ENCODE measurements around the gene PPFIA2. TPM values are rescaled to one million over a fixed set of nuclear protein-coding genes. Genes with fewer than 3 reads are reported as not detected.

The PPFIA2 gene
- total RNA-seq, 2 donors from 2014 or later, result not detected

DNA sequence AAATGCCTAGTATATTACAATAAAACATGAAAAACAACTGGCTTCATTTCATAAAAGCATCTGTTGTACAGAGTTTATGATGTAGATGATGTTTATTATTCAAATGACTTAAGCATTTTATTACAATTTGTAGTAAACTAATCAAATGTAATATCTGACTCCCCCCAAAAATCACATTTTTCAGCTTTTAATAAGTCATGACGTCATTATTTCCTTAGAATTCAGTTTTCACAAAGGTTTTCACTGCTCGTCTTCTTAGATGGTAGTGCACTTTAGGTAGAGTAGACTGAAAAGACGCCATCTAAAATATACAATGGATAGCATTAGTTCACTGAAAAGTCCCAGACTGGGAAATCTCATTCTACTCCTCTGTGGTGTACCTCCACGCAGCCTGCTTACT is 499.8 kb downstream of the PPFIA2 start:
- H3K9me3 Mint-ChIP-seq, result no peaks in the 10 kb centered on the region
- no peaks in the 10 kb centered on the region for H3K36me3 Mint-ChIP-seq
- H3K27ac Mint-ChIP-seq, result no peak overlapping the region
- DNase-seq (ENCODE audit: low spot score) (no peak), ATAC-seq (no peak)
- no peaks in the 10 kb centered on the region for H3K27me3 Mint-ChIP-seq
- H3K4me3 Mint-ChIP-seq, result no peak overlapping the region
- no peaks in the 10 kb centered on the region for H3K4me1 Mint-ChIP-seq (ENCODE audit: low read depth in 2 of 2)

DNA sequence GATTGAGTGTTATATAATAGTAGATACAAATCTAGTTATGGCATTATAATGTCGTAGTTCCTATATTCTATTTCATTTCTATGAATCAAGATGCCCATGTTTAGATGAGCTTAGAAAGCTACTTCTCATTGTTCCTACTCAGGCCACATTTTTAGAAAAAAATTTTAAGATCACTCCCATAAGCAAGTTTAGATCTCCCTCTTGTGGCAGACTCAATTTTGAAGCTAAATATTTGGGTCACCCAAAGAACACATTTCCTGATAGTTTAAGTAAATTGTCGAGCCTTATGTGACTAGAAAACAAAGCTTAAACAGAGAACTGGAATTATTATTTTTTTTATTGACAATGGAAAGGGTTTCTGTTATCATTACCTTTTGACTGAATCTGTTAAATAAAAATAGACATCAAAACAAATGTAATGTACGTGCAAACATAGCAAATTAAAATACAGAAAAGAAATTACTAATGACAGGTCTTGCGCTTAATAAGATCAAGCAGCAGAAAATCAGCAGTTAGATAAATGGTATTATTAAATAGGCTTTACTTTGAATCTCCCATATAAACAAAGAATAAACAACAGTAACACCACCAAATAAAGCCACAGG is 501.1 kb downstream of the PPFIA2 start:
- Mint-ChIP-seq H3K4me3 (no peak overlapping the region), H3K27ac (no peak overlapping the region), H3K36me3 (no peaks in the 10 kb centered on the region), H3K9me3 (no peaks in the 10 kb centered on the region), H3K4me1 (ENCODE audit: low read depth in 2 of 2) (no peaks in the 10 kb centered on the region), H3K27me3 (no peaks in the 10 kb centered on the region)
- DNase-seq (ENCODE audit: low spot score), result no peak
- no peak for ATAC-seq

DNA sequence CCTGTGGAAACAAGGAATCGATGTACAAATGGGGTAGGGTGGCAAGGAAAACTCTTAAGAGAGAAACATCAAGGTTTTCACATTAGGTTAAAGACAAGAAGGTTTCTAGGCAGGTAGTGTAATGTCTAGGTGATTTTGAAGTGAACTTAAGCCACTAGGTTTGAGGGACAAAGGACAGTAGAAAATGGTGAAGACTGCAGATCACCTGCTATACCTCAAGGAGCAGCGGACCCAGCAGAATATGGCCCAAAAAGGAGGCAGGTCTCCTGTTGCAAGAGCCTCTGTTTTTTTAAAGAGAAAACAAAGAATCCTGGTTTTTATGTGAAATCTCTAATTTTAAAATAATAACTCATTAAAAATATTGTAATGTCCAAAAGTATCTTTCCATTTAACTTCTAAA is 503.2 kb downstream of the PPFIA2 start:
- peaks cover 7% of the 10 kb centered on the region for H3K9me3 Mint-ChIP-seq
- no peaks in the 10 kb centered on the region for H3K4me1 Mint-ChIP-seq (ENCODE audit: low read depth in 2 of 2)
- no peak overlapping the region for H3K27ac Mint-ChIP-seq
- H3K4me3 Mint-ChIP-seq, result no peak overlapping the region
- H3K27me3 Mint-ChIP-seq, result no peaks in the 10 kb centered on the region
- DNase-seq (ENCODE audit: low spot score), result no peak
- no peaks in the 10 kb centered on the region for H3K36me3 Mint-ChIP-seq
- ATAC-seq, result no peak

DNA sequence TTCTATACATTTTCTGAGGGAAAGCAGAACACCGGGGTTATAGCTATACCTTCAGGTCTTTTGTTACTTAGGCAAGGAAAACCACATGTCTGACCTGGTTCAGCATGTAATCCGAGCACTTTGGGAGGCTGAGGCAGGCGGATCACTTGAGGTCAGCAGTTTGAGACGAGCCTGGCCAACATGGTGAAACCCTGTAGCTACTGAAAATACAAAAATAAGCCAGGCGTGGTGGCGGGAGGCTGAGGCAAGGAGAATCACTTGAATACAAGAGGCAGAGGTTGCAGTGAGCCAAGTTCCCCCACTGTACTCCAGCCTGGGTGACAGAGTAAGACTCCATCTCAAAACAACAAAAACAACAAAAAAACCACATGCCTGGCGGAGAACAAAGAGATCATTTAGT is 503.7 kb downstream of the PPFIA2 start:
- Mint-ChIP-seq H3K27me3 (no peaks in the 10 kb centered on the region), H3K27ac (no peak overlapping the region), H3K4me1 (ENCODE audit: low read depth in 2 of 2) (no peaks in the 10 kb centered on the region), H3K4me3 (no peak overlapping the region), H3K36me3 (no peaks in the 10 kb centered on the region), H3K9me3 (peaks cover 10% of the 10 kb centered on the region)
- no peak for DNase-seq (ENCODE audit: low spot score)
- ATAC-seq, result no peak

DNA sequence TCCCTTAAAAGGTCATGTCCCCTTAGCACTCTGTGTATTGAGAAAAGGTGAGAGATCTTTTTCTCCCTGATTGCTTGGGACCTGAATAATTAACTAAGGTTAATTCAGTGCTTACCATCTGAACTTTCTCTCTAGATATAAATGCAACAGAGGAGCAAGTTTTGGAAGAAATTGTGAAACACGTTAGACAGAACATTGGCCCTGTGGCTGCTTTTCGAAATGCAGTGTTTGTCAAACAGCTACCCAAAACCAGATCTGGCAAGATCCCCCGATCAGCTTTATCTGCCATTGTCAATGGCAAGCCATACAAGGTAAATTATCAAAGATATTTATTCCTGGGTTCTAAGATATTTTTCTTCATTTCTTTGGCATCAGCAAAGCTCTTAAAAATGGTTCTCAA is 505.8 kb downstream of the PPFIA2 start:
- H3K36me3 Mint-ChIP-seq, result no peaks in the 10 kb centered on the region
- H3K4me3 Mint-ChIP-seq, result no peak overlapping the region
- no peak overlapping the region for H3K27ac Mint-ChIP-seq
- no peak for DNase-seq (ENCODE audit: low spot score)
- peaks cover 11% of the 10 kb centered on the region for H3K9me3 Mint-ChIP-seq
- no peak for ATAC-seq
- no peaks in the 10 kb centered on the region for H3K27me3 Mint-ChIP-seq
- H3K4me1 Mint-ChIP-seq (ENCODE audit: low read depth in 2 of 2), result no peaks in the 10 kb centered on the region

DNA sequence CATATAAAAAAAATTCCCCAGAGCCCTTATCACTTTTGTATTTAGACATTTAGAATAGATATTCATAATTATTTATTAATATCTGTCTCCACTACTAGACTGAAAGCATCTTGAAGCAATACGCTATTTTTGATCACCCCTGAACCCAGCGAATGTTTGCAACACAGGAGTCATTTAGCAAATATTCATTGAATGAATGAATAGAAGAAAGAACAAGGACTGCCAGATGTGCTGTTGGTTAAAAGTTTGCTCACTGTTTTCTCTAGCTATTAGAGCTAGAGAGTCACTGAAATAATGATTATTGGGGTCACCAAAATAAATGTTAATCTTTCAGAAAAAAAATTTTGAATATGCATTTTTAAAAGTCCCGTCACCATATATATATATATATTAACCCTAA is 506.9 kb downstream of the PPFIA2 start:
- no peak overlapping the region for H3K4me3 Mint-ChIP-seq
- DNase-seq (ENCODE audit: low spot score) (no peak), ATAC-seq (no peak)
- no peaks in the 10 kb centered on the region for H3K27me3 Mint-ChIP-seq
- no peaks in the 10 kb centered on the region for H3K4me1 Mint-ChIP-seq (ENCODE audit: low read depth in 2 of 2)
- no peak overlapping the region for H3K27ac Mint-ChIP-seq
- no peaks in the 10 kb centered on the region for H3K36me3 Mint-ChIP-seq
- peaks cover 14% of the 10 kb centered on the region for H3K9me3 Mint-ChIP-seq

DNA sequence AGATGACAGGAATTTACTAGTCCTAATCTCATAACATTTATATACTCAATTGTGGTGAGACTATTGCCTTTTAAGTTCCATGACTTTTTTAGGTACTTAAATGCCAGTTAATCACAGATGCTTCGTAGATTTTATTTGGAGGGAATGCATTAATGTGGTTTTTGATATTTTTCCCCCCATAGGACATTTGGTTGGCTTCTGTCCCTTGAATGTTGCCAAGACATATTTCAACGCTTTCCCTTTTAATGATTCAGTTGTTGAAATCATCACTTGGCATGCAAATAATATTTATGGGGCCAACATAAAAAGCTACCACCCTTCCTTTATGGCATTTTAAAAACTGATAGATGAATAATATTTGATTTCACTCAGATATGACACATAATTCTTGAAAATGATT is 509.2 kb downstream of the PPFIA2 start:
- Mint-ChIP-seq H3K4me1 (ENCODE audit: low read depth in 2 of 2) (no peaks in the 10 kb centered on the region), H3K27me3 (no peaks in the 10 kb centered on the region), H3K9me3 (peaks cover 14% of the 10 kb centered on the region), H3K27ac (no peak overlapping the region), H3K4me3 (no peak overlapping the region), H3K36me3 (no peaks in the 10 kb centered on the region)
- DNase-seq (ENCODE audit: low spot score) (no peak), ATAC-seq (no peak)

DNA sequence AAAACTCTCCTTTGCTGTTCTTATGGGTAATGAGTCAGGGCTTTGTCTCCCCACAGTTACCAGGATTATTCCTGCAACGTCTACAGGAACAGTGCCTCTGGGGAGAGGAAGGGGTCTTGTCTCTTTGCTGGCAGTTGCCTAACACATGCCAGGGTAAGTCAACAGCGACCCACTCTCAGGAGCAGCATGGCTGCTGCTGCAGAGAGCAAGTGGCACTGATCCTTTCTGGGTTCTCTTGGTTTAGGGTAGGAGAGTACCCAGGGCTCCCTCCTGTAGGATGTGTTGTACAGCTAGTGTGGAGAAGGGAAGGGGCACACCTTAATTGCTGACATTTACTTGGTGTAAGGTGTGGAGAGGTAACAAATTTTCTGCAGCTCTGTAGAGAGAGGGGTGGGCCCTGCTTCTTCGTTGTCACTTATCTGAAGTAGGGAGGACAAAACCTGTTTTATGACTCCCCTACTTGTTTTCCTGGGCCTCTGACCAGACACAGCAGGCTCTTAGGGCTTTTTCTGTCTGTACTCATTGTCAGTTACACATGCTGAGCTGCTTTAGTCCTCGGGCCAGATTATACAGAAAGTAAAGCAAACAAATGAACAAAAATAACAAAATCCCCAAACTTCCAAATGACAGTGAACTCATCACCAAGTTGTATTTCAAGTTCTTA is 513.1 kb downstream of the PPFIA2 start:
- Mint-ChIP-seq H3K4me1 (ENCODE audit: low read depth in 2 of 2) (no peaks in the 10 kb centered on the region), H3K27me3 (no peaks in the 10 kb centered on the region), H3K27ac (no peak overlapping the region), H3K9me3 (peaks cover 7% of the 10 kb centered on the region), H3K4me3 (no peak overlapping the region), H3K36me3 (peaks cover 7% of the 10 kb centered on the region)
- no peak for DNase-seq (ENCODE audit: low spot score)
- no peak for ATAC-seq

DNA sequence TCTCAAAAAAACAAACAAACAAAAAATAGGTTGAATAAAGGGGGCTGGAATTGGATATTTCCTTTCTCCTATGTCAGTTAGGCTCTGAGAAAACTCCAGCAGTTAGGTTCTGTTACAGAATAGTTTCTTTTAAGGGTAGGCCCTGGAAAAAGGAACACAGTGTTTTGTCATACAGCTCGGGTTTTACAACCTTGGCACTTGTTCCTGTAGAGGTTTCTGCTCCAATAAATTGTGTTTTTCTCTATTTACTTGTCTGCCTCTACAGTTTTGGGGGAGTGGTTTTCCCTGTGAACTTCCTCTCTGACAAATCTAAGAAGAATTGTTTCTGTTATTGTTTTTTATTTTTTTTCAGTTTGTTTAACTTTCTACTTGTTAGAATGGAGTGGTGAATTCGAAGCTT is 513.7 kb downstream of the PPFIA2 start:
- peaks cover 4% of the 10 kb centered on the region for H3K9me3 Mint-ChIP-seq
- ATAC-seq, result no peak
- H3K36me3 Mint-ChIP-seq, result peaks cover 7% of the 10 kb centered on the region

DNA sequence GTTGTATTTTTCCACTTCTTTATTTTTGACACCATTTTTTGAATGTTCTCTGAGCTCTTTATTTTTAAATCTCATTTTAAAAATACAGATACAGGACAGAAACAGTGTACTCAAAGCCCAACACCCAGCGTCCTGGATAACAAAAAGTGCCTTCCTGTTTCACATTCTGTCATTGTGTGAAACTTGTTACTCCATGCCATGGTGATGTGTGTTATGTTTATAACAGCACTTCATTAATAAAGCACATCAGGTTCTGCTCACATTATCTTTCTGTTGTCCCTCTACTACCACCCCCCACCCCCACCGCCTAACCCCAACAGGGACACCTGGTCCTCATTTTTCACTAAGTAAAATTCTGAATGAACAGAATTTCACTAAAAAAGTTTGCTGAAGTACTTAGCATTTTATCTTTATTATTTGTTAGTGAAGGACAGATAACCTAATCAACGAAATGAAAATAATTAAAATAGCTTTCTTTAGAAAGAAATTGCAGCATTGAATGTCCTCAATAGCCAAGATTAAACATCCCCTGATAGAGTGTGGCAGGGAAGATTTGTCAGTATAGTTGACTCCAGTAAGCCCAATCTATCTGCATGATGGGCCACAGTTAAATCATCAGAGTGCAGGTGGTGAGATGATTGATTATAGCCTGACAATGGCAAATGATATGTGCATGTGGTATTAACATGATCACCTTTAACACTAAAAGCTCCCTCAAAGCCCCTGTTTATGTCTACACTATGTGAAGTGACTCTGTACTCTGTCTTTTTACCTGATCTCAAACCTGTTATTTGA is 527.4 kb downstream of the PPFIA2 start:
- no peak overlapping the region for H3K27ac Mint-ChIP-seq
- peaks cover 6% of the 10 kb centered on the region for H3K9me3 Mint-ChIP-seq
- no peak overlapping the region for H3K4me3 Mint-ChIP-seq
- H3K36me3 Mint-ChIP-seq, result no peaks in the 10 kb centered on the region
- ATAC-seq (no peak), DNase-seq (ENCODE audit: low spot score) (no peak)
- no peaks in the 10 kb centered on the region for H3K4me1 Mint-ChIP-seq (ENCODE audit: low read depth in 2 of 2)
- H3K27me3 Mint-ChIP-seq, result no peaks in the 10 kb centered on the region

More for the DNA sequence above, 513.7 kb downstream of the PPFIA2 start:
- no peak overlapping the region for H3K27ac Mint-ChIP-seq
- no peaks in the 10 kb centered on the region for H3K27me3 Mint-ChIP-seq
- no peaks in the 10 kb centered on the region for H3K4me1 Mint-ChIP-seq (ENCODE audit: low read depth in 2 of 2)
- no peak for DNase-seq (ENCODE audit: low spot score)
- no peak overlapping the region for H3K4me3 Mint-ChIP-seq

DNA sequence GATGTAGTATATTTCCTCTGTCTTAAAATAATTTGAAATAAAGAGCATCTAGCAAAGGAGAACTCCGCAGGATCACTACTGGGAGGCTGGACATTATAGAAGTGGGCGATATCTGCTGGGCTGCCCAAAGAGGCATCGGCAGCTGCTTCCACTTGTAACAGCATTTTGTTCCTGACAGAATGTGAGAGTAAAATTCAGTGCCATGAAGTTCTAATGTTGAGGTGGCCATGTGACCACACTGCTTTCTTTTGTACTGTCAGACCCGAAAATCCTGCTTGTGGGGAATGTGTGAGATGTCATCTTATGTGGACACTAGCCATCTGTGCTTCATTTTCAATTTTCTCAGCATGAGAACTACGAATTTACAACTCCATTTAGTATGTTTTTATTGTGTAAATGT is 529.4 kb downstream of the PPFIA2 start:
- ATAC-seq, result no peak
- no peaks in the 10 kb centered on the region for H3K27me3 Mint-ChIP-seq
- no peak overlapping the region for H3K27ac Mint-ChIP-seq
- H3K36me3 Mint-ChIP-seq, result no peaks in the 10 kb centered on the region
- no peaks in the 10 kb centered on the region for H3K4me1 Mint-ChIP-seq (ENCODE audit: low read depth in 2 of 2)
- no peak overlapping the region for H3K4me3 Mint-ChIP-seq
- peaks cover 13% of the 10 kb centered on the region for H3K9me3 Mint-ChIP-seq
- no peak for DNase-seq (ENCODE audit: low spot score)

DNA sequence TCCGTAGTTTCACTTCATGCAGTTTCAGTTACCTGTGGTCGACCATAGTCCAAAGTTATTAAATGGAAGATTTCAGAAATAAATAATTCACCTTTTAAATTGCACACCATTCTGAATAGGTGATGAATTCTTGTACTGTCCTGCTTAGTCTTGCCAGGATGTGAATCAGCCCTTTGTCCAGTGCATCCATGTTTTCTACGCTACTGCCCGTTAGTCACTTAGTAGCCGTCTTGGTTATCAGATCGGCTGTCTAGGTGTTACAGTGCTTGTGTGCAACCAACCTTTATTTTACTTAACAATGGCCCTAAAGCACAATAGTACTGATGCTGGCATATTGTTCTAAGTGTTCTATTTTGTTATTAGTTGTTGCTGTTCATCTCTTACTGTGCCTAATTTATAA is 534.5 kb downstream of the PPFIA2 start:
- Mint-ChIP-seq H3K36me3 (no peaks in the 10 kb centered on the region), H3K27me3 (no peaks in the 10 kb centered on the region), H3K4me3 (no peak overlapping the region), H3K4me1 (ENCODE audit: low read depth in 2 of 2) (no peaks in the 10 kb centered on the region), H3K9me3 (peaks cover 11% of the 10 kb centered on the region), H3K27ac (no peak overlapping the region)
- no peak for ATAC-seq
- DNase-seq (ENCODE audit: low spot score), result no peak

DNA sequence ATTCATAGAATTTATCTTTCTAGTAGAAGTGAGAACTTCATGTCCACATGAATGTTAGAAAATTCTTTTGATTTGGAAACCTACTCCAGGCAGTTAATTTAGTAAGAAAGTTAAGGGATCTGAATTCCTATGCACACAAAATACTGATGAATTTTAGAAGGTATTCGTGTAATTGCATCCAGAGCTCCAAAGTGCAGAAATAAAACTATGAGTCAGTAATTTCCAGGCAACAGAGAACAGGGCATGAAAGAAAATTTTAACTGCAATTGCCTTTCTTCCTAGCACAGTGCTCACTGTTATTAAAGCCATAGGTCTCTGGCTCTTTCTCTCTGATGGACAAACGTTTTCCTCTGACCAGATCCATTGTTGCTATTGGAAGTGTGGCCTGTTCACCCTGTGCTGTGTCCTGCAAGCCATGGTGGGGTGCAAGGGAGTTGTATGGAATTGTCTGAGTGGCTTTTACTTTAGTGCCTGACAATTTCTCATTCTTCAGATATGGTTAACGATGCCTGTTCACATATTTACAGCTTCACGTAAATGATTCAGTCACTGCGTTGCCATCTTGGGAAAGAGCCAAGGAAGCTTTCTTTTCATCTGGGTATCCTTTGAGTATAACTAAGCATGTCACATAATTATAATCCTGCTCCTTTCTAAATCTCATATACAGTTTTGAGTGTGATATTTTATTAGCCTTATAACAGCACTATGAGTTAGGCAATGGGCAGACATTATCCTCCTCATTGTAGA is 536.1 kb downstream of the PPFIA2 start:
- H3K4me1 Mint-ChIP-seq (ENCODE audit: low read depth in 2 of 2), result no peaks in the 10 kb centered on the region
- no peaks in the 10 kb centered on the region for H3K27me3 Mint-ChIP-seq
- peaks cover 11% of the 10 kb centered on the region for H3K9me3 Mint-ChIP-seq
- no peak for ATAC-seq
- no peak overlapping the region for H3K4me3 Mint-ChIP-seq
- no peak overlapping the region for H3K27ac Mint-ChIP-seq
- no peaks in the 10 kb centered on the region for H3K36me3 Mint-ChIP-seq
- no peak for DNase-seq (ENCODE audit: low spot score)

DNA sequence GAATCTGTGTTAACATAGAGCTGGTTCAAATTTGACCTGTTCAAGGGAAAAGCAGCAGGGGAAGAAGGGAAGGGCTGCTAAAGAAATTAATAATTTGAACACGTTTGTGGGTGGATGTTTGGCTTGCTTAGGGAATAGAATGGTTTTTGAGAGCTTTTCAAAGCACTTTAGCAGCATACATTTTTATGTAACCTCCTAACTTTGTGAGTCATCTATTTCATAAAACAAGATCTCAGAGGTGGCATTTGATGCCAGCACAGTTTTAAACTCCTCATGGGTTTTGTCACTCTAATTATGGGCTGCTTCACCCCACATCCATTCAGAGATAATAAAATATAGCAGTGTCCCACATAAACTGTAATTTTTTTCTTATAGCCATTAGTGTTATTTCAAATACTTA is 537.5 kb downstream of the PPFIA2 start:
- H3K27ac Mint-ChIP-seq, result no peak overlapping the region
- no peaks in the 10 kb centered on the region for H3K36me3 Mint-ChIP-seq
- peaks cover 6% of the 10 kb centered on the region for H3K9me3 Mint-ChIP-seq
- H3K4me3 Mint-ChIP-seq, result no peak overlapping the region
- ATAC-seq (no peak), DNase-seq (ENCODE audit: low spot score) (no peak)
- H3K4me1 Mint-ChIP-seq (ENCODE audit: low read depth in 2 of 2), result no peaks in the 10 kb centered on the region
- H3K27me3 Mint-ChIP-seq, result no peaks in the 10 kb centered on the region

Measured in natural killer cell treated with Interleukin-12 subunit alpha and Interleukin-12 subunit beta and Interleukin-15 and Interleukin-18, amount 100 ng/mL, for 72 hours (primary cell).